HCT116 (cell line): Measurements from ENCODE around the gene RYR2. TPM values are rescaled to one million over a fixed set of nuclear protein-coding genes. Genes with fewer than 3 reads are reported as not detected.

Source experiments
- ATAC-seq: fragments of 200-7000 bp; cut with Tn5 transposase; 2 replicates; pipeline ENCODE4 v1.9.1; 2020; ENCODE audit warnings: mild to moderate bottlenecking, moderate library complexity
- BruUV-seq: library from RNA; stranded (reverse); fragments of 400-500 nt; replicated peaks from 2 replicates; lab custom pipeline; 2021; lab: Mats Ljungman, UMichigan
- CTCF ChIA-PET: fragments of 300-600 bp; sonication (Branson Sonifier 250); formaldehyde crosslinking; loops from one replicate; lab custom pipeline; 2021; ENCODE audit warnings: antibody characterized with exemption; lab: Charles Lee
- POLR2A ChIA-PET: fragments of 300-600, 350-600 bp; sonication (Branson Sonifier 250); formaldehyde crosslinking; loops from one replicate; lab custom pipeline; 2021; ENCODE audit warnings: antibody characterized with exemption; lab: Charles Lee
- RAD21 ChIA-PET, 2 experiments: fragments of 300-600 bp; sonication (Branson Sonifier 250); formaldehyde crosslinking; loops; one replicate each; lab custom pipeline; 2023; ENCODE audit warnings: low total read pairs in 2 of 2; ENCODE audit not compliant: uncharacterized antibody in 2 of 2, unreplicated experiment in 2 of 2, low non-redundant PET in 1 of 2; lab: Charles Lee
- DNase-seq: peaks from one replicate; pipeline ENCODE4 v3.0.0-alpha.2; 2010; ENCODE audit warnings: low read depth, low spot score
- H2AFZ ChIP-seq: fragments of 200-600 bp; shearing (Covaris generic), sonication (generic); 2 replicates; pipeline ENCODE4 v1.6.1; 2017; ENCODE audit warnings: low read depth, mixed run types, mixed read lengths, antibody characterized with exemption, low read length; ENCODE audit not compliant: poor library complexity, severe bottlenecking
- H3K27ac ChIP-seq: 2 replicates; pipeline ENCODE4 v1.5.1; 2012; ENCODE audit warnings: low read depth, low read length
- H3K27me3 ChIP-seq: fragments of 200-600 bp; sonication (generic); 2 replicates; pipeline ENCODE4 v1.6.1; 2016; ENCODE audit warnings: mixed run types, low read length, mixed read lengths; ENCODE audit not compliant: insufficient read depth
- H3K36me3 ChIP-seq, 2 experiments: fragments of 200-500 bp in 1 of 2; fragments of 200-600 bp in 1 of 2; sonication (Bioruptor generic) in 1 of 2; sonication (generic) in 1 of 2; 2 replicates each; pipeline versions ENCODE4 v1.5.1 to v1.6.1; 2014 to 2016; ENCODE audit warnings: low read length in 2 of 2, inconsistent platforms in 1 of 2, mixed read lengths in 1 of 2, mixed run types in 1 of 2; ENCODE audit not compliant: insufficient read depth in 2 of 2, control insufficient read depth in 1 of 2
- H3K4me1 ChIP-seq, 2 experiments: fragments of 200-600 bp in 1 of 2; sonication (generic) in 1 of 2; 2 replicates each; pipeline versions ENCODE4 v1.5.1 to v1.6.1; 2012 to 2017; ENCODE audit warnings: low read length in 2 of 2, inconsistent platforms in 1 of 2, mild to moderate bottlenecking in 1 of 2, mixed read lengths in 1 of 2, mixed run types in 1 of 2, moderate library complexity in 1 of 2; ENCODE audit not compliant: insufficient read depth in 2 of 2, control insufficient read depth in 1 of 2
- H3K4me2 ChIP-seq: fragments of 200-600 bp; sonication (generic); 2 replicates; pipeline ENCODE4 v1.6.1; 2017; ENCODE audit warnings: mixed run types, low read length, mixed read lengths
- H3K4me3 ChIP-seq, 2 experiments: fragments of 200-600 bp in 1 of 2; sonication (generic) in 1 of 2; replicated peaks in 1 of 2; 2 replicates each; pipeline ENCODE4 v1.5.1; 2011 to 2016; ENCODE audit warnings: low read length in 2 of 2, control low read depth in 1 of 2, low read depth in 1 of 2, mild to moderate bottlenecking in 1 of 2, mixed read lengths in 1 of 2, mixed run types in 1 of 2
- H3K79me2 ChIP-seq: fragments of 200-600 bp; sonication (generic); 2 replicates; pipeline ENCODE4 v1.6.1; 2017; ENCODE audit warnings: mild to moderate bottlenecking, mixed run types, low read length, moderate library complexity, mixed read lengths; ENCODE audit not compliant: insufficient read depth
- H3K9ac ChIP-seq: fragments of 200-600 bp; sonication (generic); 2 replicates; pipeline ENCODE4 v1.6.1; 2016; ENCODE audit warnings: low read length, mixed read lengths
- H3K9me2 ChIP-seq: fragments of 200-600 bp; sonication (generic), shearing (Covaris generic); 2 replicates; pipeline ENCODE4 v1.6.1; 2017; ENCODE audit warnings: mixed run types, mild to moderate bottlenecking, moderate library complexity; ENCODE audit not compliant: insufficient read depth
- H3K9me3 ChIP-seq, 2 experiments: fragments of 200-500 bp in 1 of 2; fragments of 200-600 bp in 1 of 2; sonication (Bioruptor generic) in 1 of 2; sonication (generic) in 1 of 2; 2 replicates each; pipeline ENCODE4 v1.6.1; 2014 to 2017; ENCODE audit warnings: low read length in 2 of 2, mixed read lengths in 2 of 2, inconsistent platforms in 1 of 2, low read depth in 1 of 2, mild to moderate bottlenecking in 1 of 2, mixed run types in 1 of 2, moderate library complexity in 1 of 2; ENCODE audit not compliant: control insufficient read depth in 1 of 2, insufficient read depth in 1 of 2
- H4K20me1 ChIP-seq: fragments of 200-600 bp; sonication (generic), shearing (Covaris generic); 2 replicates; pipeline ENCODE4 v1.6.1; 2017; ENCODE audit warnings: mixed run types, mild to moderate bottlenecking, moderate library complexity; ENCODE audit not compliant: insufficient read depth
- ATF3 ChIP-seq: IDR thresholded peaks from 2 replicates; pipeline ENCODE4 v1.6.1; 2012
- CBX3 ChIP-seq: IDR thresholded peaks from 2 replicates; pipeline ENCODE4 v1.6.1; 2012; ENCODE audit warnings: low read depth
- CEBPB ChIP-seq: IDR thresholded peaks from 2 replicates; pipeline ENCODE4 v1.6.1; 2012; ENCODE audit warnings: low read depth
- CTCF ChIP-seq, 3 experiments: fragments of 200-600 bp in 1 of 3; sonication (generic) in 1 of 3; IDR thresholded peaks in 2 of 3; conservative IDR thresholded peaks in 1 of 3; 2 replicates each; pipeline ENCODE4 v1.5.1; 2012 to 2017; ENCODE audit warnings: low read depth in 2 of 3, low read length in 2 of 3, antibody characterized with exemption in 1 of 3, borderline replicate concordance in 1 of 3, control low read depth in 1 of 3, mild to moderate bottlenecking in 1 of 3, mixed read lengths in 1 of 3, mixed run types in 1 of 3, moderate library complexity in 1 of 3; ENCODE audit not compliant: insufficient read depth in 1 of 3
- EZH2 ChIP-seq: fragments of 200-600 bp; sonication (generic); IDR thresholded peaks from 2 replicates; pipeline ENCODE4 v1.6.1; 2017; ENCODE audit warnings: antibody characterized with exemption, mixed run types
- EZH2phosphoT487 ChIP-seq: fragments of 200-600 bp; IDR thresholded peaks from 2 replicates; pipeline ENCODE4 v1.6.1; 2018; ENCODE audit warnings: antibody characterized with exemption, borderline replicate concordance
- JUND ChIP-seq: IDR thresholded peaks from 2 replicates; pipeline ENCODE4 v1.6.1; 2012
- MAX ChIP-seq: IDR thresholded peaks from 2 replicates; pipeline ENCODE4 v1.6.1; 2012
- POLR2A ChIP-seq: IDR thresholded peaks from 2 replicates; pipeline ENCODE4 v1.7.0; 2011; ENCODE audit warnings: borderline replicate concordance; ENCODE audit not compliant: insufficient read depth, insufficient read length; ENCODE audit errors: extremely low read depth
- POLR2AphosphoS5 ChIP-seq: IDR thresholded peaks from 2 replicates; pipeline ENCODE4 v1.6.1; 2011; ENCODE audit warnings: mild to moderate bottlenecking, low read depth, low read length, moderate library complexity
- RAD21 ChIP-seq: IDR thresholded peaks from 2 replicates; pipeline ENCODE4 v1.6.1; 2012; ENCODE audit warnings: low read depth, mild to moderate bottlenecking
- SIN3A ChIP-seq: IDR thresholded peaks from 2 replicates; pipeline ENCODE4 v1.6.1; 2012; ENCODE audit warnings: low read depth
- SP1 ChIP-seq: IDR thresholded peaks from 2 replicates; pipeline ENCODE4 v1.6.1; 2012; ENCODE audit warnings: low read depth
- SRF ChIP-seq: IDR thresholded peaks from 2 replicates; pipeline ENCODE4 v1.6.1; 2012; ENCODE audit warnings: low read depth
- YY1 ChIP-seq: IDR thresholded peaks from 2 replicates; pipeline ENCODE4 v1.6.1; 2011; ENCODE audit warnings: low read length, low read depth, moderate library complexity, mild to moderate bottlenecking; ENCODE audit not compliant: insufficient replicate concordance; ENCODE audit errors: extremely low read depth
- ZFX ChIP-seq: fragments of 450-650 bp; IDR thresholded peaks from 2 replicates; pipeline ENCODE4 v1.6.1; 2017
- intact Hi-C: fragments of 100-400 bp; cut with micrococcal nuclease; formaldehyde crosslinking; loops from 2 replicates; pipeline ENCODE4 v1.10.0; 2022
- total RNA-seq: library from RNA; stranded (reverse); gene quantifications from one replicate; pipeline ENCODE4 v1.2.1, GENCODE V29; 2021; ENCODE audit not compliant: unreplicated experiment

The RYR2 gene
- total RNA-seq, 1 experiment from 2014 or later, result 0.02 TPM

- ChIA-PET CTCF (no interaction called here), RAD21 (no interaction called here), POLR2A (no interaction called here)
- Histone ChIP-seq H4K20me1 (no peaks in the 10 kb centered on the region), H3K27ac (no peak overlapping the region), H3K4me2 (no peak overlapping the region), H3K9me2 (no peaks in the 10 kb centered on the region), H3K36me3 (no peaks in the 10 kb centered on the region), H3K27me3 (no peaks in the 10 kb centered on the region), H2AFZ (no peak overlapping the region), H3K9me3 (no peaks in the 10 kb centered on the region; a peak in 2 of 4 replicates), H3K4me1 (no peaks in the 10 kb centered on the region), H3K79me2 (no peaks in the 10 kb centered on the region), H3K4me3 (no peak overlapping the region), H3K9ac (no peak overlapping the region)
- ATAC-seq (no peak), DNase-seq (no peak)
- BruUV-seq, result no TSS peak
- intact Hi-C loops, result no loop called here
- no peak for TF ChIP-seq SP1
- TF ChIP-seq CBX3, result no peak
- TF ChIP-seq RAD21, result no peak
- no peak for TF ChIP-seq EZH2phosphoT487
- no peak for TF ChIP-seq CEBPB
- TF ChIP-seq SIN3A, result no peak
- no peak for TF ChIP-seq POLR2AphosphoS5
- no peak for TF ChIP-seq MAX
- no peak for TF ChIP-seq YY1
These were observed 523.3 kb downstream of the RYR2 start for GRCh38 chr1:237565236-237565635.

GRCh38 chr1:237566581-237566980 lies 524.6 kb downstream of the RYR2 start:
- H3K36me3 ChIP-seq, result no peaks in the 10 kb centered on the region
- RAD21 ChIA-PET, result no interaction called here
- H3K4me2 ChIP-seq, result no peak overlapping the region
- no peaks in the 10 kb centered on the region; a peak in 2 of 4 replicates for H3K9me3 ChIP-seq
- H3K4me1 ChIP-seq, result no peaks in the 10 kb centered on the region
- DNase-seq (no peak), ATAC-seq (no peak)
- intact Hi-C loops, result no loop called here
- BruUV-seq, result no TSS peak
- no peak overlapping the region for H2AFZ ChIP-seq
- no peak overlapping the region for H3K9ac ChIP-seq
- H3K9me2 ChIP-seq, result no peaks in the 10 kb centered on the region
- no peak overlapping the region for H3K4me3 ChIP-seq
- no peak overlapping the region for H3K27ac ChIP-seq
- H4K20me1 ChIP-seq, result no peaks in the 10 kb centered on the region
- CTCF ChIA-PET, result no interaction called here
- TF ChIP-seq CTCF (IDR thresholded peaks at IDR 0.05 in 2 of 3, conservative IDR thresholded peaks at IDR 0.05 in 1 of 3; ENCODE audit: borderline replicate concordance in 1 of 3, insufficient read depth in 1 of 3, low read depth in 2 of 3, low read length in 2 of 3) (no peak), EZH2 (no peak), POLR2A (no peak), CBX3 (no peak), YY1 (no peak), ZFX (no peak), JUND (no peak), ATF3 (no peak), SP1 (no peak), CEBPB (no peak), EZH2phosphoT487 (no peak), SRF (no peak), MAX (no peak), RAD21 (no peak)
- no peaks in the 10 kb centered on the region for H3K79me2 ChIP-seq
- no peaks in the 10 kb centered on the region for H3K27me3 ChIP-seq
- POLR2A ChIA-PET, result no interaction called here
